Measurements from ENCODE around the gene RHPN2.
"Not testable (repeated sequence)": the region's sequence is repeated elsewhere in the genome, so short reads cannot be mapped to it uniquely, and the experiment has no call there.

Gene RHPN2

DNA sequence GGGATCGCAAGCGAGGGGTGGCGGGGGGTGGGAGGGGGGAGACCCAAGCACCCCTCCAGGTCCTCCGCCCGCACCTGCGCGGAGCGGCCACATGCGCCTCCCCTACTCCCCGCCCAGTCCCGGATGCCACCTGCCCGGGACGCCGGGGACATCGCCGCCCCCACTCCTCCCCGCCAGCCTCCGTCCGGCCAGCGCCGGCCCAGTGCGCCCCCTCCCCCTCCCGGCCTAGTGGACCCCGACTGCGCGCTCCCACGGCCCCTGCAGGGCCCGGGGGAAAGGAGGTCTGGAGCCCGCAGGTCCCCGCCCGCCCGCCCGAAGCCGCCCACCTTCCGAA is 263 bp downstream of the RHPN2 start:
- no peak for DNase-seq (ENCODE audit: low read depth)

DNA sequence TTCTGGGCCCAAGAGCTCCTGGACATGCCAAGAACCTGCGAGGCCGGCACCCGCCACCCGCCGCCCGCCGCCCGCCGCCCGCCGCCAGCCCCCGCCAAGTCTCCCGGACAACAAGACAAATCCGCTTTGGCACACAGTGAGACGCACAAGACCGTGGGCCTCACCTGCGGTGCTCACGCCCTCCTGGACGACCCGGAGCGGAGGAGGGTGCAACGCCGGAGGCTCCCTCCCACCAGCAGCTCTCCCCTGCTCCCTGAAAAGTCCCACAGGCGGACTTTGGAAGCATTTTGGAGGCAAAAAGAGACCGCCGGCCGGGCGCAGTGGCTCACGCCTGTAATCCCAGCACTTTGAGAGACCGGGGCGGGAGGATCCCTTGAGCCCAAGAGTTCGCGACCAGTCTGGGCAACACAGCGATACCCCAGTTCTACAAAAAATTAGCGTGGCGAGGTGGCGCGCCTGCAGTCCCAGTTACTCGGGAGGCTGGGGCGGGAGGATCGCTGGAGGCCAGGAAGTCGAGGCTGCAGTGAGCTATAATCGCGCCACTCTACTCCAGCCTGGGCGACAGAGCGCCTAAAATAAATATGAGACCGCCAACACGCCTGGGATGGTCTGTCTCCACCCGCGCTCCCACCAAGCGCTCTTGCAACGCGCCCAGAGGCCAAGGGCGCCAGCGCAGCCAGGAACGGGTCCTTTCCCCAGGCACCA is 783 bp downstream of the RHPN2 start:
- DNase-seq (ENCODE audit: low read depth), result no peak

DNA sequence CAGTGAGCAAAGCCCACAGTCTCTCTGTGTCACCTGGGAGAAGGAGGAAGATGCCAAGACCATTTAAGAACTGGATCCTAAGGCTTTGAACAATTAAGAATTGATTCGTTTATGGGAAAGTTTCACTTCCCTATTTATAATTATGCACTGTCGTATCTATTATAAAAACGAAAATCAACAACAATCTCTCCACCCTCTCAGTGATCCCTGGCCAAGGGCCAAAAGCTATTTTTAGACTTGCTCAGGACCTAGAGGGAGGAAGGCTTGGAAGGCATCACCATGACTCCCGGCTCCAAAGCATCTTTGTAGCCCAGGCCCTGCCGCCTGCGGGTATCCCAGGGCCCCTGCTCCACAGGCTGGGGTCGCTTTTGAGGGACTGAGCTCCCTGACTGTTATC is 1.3 kb downstream of the RHPN2 start:
- DNase-seq (ENCODE audit: low read depth), result no peak

DNA sequence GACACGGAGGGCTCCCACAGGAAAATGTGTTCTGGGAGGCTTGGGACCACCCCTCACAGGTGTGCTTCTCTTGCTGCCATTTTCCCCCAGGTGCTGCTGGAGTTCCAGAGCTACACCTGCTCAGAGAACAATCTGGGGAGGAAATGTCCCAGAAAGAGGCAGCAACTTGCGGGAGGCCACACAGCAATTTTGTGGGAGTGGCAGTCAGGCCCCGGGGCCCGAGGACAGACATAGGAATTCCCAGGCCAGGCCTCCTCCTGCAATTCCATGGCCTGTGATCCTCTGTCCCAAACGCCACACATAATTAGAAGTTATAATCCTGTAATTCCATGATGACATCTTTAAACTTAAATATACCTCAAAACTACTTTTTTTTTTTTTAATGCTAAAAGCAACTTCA is 1.8 kb downstream of the RHPN2 start:
- no peak for DNase-seq (ENCODE audit: low read depth)

DNA sequence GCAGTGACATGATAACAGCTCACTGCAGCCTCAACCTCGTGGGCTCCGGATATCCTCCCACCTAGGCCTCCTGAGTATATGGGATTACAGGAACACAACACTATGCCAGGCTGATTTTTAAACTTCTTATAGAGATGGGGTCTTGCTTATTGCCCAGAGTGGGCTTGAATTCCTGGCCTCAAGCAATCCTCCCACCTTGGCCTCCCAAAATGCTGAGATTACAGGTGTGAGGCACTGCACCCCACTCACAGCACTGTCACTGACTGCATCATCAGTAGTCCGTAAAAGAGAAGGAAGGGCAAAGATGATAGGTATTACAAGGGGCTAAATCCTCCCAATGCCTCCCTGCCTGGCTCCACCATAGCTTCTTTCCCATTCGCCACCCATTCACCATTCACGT is 4.1 kb downstream of the RHPN2 start:
- no peak for DNase-seq (ENCODE audit: low read depth)

DNA sequence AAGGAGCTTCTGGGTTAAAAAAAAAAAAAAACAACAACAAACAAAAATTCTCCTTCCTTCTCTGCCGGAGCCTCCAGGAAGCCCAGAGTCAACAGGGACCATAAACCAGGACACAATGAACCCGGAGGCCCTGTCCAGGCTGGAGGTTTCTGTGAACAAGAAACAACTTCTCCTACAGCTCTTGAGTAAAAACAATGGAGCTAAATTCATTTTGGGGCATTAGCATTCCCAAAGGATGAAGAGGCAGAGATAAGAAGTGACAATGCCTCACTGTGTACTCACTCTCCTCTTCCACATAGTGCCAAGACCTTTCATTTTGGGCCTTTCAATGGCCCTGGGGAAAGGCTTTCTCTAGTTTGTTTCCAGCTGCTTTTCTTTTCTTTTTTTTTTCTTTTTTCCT is 9.0 kb downstream of the RHPN2 start:
- no peak for DNase-seq (ENCODE audit: low read depth)

DNA sequence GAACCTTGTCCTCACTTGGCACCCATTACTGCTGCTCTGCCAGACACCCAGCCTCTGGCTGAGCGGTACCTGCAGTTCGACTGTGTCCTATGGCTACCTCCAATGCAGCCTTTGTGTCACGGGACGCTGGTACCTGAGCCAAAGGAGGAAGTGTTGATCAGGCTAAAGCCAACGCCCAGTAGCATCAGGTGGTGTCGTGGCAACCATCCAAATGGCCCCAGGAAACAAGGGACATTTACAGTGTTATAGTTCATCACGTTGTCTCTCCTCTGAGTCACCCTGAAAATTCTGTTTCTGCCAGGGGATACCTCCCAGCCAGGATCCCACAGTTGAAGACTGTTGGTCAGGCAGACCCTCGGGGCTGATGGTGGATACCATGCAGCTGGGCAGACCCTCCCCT is 10.1 kb downstream of the RHPN2 start:
- DNase-seq (ENCODE audit: low read depth), result no peak

DNA sequence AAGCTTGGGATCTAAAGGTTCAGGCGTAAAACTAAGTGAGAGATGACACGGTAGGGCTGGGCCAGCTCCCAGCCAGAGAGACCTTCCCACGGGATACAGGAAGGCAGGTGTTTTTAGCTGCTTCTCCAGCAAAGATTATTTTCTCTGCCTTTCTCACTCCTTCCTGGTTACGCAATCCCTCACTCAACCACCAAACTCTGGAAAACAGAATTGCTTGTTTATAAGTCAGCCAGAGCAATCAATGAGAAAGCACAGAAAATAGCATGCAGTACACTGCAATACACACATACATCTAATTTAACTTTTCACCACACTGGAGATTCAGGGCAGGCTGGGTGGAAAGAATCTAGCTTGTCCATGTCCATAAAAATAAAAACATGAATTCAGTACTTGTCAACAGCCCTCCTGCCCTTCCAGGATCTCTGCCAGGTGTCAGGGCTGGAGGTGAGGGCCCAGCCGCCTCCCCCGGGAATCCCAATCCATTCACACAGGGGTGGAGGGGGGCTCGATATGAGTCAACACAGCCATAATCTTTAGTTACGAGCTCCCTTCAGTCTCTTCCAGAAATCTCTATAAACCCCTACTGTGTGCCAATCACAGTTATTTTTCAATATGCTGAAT is 12.2 kb downstream of the RHPN2 start:
- no peak for DNase-seq (ENCODE audit: low read depth)

DNA sequence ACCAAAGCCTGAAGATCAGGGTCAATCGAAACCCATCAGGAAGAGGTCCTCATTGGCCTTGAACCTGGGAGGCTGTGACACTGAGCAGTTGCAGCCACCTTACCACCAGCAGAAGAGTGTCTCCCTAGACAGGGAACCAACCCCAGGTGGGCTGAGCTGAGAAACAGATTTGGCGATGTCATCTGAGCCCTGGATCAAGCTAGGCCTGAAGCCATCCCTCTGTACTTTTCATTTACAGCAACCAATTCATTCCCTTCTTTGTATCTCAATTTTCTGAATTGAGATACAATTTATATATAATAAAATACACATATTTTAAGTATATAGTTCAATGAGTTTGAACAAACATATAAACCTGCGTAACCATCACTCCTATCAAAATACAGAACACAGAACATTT is 14.6 kb downstream of the RHPN2 start:
- DNase-seq (ENCODE audit: low read depth), result no peak

DNA sequence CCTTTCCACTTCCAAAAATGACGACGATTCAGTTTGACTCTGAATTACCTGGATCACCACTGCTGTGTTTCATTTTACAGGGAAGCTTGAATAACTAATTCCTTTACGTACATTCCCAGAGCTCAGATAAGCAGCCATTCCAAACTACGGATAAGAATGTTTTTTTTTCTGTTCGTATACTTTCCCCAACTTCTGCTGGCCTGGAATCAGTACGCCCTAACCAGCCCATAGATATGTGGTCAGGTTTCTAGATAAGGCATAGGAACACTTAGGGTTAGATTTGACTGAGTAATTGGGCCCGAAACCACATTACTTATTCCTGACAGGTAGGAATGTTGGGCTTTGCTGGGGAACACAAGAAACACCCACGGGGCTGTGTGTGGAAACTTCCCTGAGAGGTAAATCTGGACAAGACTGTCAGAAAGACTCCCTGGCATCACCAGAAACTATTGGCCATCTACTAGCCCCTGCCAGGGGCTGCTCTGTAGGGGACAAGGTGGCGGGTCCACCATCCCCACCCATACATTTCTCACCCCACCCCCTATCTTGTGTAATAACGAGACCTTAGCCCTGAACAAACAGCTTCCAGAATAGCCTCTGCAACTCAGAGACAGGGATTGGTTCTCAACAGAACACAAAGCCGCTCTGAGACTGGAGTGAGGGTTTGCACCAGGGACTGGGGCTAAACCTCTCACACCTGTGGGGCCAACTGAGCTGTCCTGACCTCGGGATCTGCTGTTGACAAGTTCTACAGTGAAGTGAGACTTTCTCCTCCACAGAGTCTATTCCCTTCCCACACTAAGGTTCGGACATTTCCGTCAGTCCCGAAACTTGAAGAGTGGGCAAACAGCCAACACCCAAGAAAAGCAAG is 15.6 kb downstream of the RHPN2 start:
- no peak for DNase-seq (ENCODE audit: low read depth)

DNA sequence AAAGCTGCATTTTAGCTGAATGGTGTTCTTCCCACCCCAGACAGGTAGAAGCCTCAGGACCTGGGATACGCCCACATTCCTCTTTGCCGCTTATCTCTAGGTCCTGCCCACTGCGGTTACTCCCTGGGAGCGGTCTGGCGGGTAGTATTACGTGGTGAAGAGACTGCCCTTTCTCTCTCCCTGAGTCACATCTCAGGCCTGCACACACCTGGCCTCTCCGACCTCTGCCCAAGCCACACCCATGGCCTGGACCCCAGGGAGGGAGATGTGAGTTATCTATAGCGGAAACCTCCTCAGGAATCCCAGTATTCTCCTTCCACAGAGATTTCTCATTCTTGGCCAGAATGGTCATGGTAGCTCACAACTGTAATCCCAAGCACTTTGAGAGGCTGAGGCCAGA is 17.3 kb downstream of the RHPN2 start:
- no peak for DNase-seq (ENCODE audit: low read depth)

DNA sequence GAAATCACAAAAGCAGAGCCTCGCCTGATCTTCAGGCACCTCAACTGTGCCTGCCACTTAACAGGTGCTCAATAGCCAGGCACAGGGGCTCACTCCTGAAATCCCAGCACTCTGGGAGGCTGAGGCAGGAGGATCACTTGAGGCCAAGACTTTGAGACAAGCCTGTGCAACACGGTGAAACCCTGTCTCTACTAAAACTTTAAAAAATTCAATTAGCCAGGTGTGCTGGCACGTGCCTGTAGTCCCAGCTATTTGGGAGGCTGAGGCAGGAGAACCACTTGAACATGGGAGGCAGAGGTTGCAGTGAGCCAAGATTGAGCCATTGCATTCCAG is 22.9 kb downstream of the RHPN2 start:
- not testable (repeated sequence) for DNase-seq (ENCODE audit: low read depth)

DNA sequence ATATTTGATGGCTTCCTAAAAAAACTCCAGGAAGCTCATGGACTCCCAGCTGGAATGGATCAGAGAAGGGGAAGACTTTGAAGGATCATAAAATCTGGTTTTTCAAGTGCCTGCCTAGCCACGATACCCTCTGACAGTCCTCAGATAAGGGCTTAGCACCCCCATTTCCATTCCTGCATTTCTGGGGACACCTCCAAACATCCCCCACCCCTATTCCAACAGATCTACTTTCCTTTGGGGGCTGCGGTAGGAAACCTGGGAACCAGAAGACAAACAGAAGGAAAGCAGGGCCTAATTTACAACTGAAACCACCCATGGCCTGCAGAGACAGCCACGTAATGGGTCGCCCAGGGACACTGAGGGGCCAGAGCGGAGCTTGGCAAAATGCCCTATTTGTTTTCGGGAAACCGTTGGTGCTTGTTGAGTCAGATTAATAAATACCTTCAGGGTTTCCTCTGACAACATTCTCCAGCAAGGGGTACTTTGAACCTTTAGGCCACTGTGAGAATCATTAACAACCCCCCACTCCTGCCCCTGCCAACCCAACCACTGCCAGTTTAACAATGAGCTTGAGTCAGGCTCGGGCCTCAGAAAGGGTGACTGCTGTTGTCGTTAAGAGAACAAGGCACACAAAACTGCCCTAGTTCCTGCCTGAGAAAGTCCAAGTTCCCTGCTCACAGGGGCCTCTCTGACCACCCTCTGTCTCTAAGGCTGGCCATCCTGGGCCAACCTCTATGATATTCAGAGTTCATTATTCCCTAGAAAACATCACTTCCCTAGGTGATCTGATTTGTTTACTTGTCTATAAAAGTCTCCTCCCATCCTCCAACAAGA is 23.5 kb downstream of the RHPN2 start:
- DNase-seq (ENCODE audit: low read depth), result no peak

DNA sequence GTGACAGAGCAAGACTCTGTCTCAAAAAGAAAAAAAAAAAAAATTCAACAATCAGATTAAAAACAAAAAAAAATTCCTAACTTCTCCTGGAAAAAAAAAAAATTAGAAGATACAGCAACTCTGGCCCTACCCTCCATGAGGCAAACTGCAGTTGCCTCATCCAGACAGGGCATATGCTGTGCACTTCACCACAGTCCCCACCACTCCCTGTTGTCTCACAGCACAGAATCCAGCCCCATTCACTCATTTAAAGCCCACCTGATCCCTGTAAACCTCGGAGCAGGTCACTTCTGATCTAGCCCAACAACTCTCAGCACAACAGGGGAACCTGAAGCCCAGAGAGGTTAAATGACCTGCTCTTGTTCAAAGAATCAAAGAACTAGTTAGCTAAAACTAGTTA is 24.9 kb downstream of the RHPN2 start:
- DNase-seq (ENCODE audit: low read depth), result no peak

DNA sequence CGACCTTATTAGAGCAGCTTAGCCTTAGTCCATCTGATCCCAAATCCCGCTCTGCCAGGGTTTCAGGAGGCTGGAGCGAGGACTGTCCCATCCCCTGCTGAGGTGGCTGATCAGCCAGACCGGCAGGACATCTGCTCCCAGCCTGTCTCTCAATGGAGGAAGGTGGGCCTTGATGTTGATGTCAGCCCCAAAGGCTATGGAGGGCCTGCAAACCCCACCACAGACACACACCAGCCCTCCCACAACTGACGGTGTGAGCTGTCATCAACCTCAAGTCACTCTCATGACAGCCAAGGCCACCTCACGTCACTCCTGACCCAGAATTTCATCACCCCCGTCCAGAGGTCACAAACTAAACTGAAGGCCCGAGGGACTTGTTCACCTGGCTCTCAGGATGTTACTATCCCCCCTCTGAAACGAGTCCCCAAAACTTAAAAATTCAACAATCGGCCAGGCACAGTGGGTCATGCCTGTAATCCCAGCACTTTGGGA is 25.5 kb downstream of the RHPN2 start:
- DNase-seq (ENCODE audit: low read depth), result no peak

DNA sequence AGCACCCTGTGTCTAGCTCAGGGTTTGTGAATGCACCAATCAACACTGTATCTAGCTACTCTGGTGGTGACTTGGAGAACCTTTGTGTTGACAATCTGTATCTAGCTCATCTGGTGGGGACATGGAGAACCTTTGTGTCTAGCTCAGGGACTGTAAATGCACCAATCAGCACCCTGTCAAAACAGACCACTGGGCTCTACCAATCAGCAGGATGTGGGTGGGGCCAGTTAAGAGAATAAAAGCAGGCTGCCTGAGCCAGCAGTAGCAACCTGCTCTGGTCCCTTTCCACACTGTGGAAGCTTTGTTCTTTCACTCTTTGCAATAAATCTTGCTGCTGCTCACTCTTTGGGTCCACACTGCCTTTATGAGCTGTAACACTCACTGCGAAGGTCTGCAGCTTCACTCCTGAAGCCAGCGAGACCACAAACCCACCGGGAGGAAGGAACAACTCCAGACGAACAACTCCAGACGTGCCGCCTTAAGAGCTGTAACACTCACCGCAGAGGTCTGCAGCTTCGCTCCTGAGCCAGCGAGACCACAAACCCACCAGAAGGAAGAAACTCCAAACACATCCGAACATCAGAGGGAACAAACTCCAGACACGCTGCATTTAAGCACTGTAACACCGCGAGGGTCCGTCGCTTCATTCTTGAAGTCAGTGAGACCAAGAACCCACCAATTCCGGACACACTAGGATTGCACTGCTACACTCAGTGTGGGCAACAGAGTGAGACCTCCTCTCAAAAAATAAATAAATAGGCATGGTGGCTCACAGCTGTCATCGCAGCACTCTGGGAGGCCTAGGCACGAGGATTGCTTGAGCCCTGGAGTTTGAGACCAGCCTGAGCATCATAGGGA is 27.3 kb downstream of the RHPN2 start:
- not testable (repeated sequence) for DNase-seq (ENCODE audit: low read depth)

DNA sequence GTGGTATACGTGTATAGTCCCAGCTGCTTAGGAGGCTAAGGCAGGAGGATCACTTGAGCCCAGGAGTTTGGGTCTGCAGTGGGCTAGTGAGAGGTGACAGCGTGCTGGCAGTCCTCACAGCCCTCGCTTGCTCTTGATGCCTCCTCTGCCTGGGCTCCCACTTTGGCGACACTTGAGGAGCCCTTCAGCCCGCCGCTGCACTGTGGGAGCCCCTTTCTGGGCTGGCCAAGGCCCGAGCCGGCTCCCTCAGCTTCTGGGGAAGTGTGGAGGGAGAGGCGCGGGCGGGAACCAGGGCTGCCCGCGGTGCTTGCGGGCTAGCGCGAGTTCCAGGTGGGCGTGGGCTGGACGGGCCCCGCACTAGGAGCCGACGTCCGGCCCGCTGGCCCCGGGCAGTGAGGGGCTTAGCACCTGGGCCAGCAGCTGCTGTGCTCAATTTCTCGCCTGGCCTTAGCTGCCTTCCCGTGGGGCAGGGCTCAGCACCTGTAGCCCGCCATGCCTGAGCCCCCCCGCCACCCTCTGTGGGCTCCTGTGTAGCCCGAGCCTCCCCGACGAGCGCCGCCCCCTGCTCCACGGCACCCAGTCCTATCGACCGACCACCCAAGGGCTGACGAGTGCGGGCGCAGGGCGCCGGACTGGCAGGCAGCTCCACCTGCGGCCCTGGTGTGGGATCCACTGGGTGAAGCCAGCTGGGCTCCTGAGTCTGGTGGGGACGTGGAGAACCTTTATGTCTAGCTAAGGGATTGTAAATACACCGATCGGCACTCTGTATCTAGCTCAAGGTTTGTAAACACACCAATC is 28.1 kb downstream of the RHPN2 start:
- DNase-seq (ENCODE audit: low read depth), result not testable (repeated sequence)

DNA sequence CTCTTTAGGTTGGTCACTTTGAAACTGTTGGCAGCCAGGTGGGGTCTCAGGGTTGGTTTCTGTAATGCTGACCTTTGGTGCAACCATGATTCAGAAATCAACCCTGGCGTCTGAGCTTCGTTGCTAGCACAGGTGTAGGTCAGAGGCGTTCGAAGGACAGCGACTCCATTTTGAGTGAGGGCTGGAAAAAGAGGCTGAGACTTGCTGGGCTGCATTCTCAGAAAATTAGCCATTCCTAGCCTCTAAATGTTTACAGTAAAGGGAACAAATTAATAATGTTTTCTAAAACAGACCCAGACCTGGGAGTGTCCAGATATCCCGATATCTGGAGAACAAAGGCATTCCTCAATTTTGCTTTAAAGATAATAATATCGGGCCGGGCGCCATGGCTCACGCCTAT is 29.2 kb downstream of the RHPN2 start:
- no peak for DNase-seq (ENCODE audit: low read depth)

DNA sequence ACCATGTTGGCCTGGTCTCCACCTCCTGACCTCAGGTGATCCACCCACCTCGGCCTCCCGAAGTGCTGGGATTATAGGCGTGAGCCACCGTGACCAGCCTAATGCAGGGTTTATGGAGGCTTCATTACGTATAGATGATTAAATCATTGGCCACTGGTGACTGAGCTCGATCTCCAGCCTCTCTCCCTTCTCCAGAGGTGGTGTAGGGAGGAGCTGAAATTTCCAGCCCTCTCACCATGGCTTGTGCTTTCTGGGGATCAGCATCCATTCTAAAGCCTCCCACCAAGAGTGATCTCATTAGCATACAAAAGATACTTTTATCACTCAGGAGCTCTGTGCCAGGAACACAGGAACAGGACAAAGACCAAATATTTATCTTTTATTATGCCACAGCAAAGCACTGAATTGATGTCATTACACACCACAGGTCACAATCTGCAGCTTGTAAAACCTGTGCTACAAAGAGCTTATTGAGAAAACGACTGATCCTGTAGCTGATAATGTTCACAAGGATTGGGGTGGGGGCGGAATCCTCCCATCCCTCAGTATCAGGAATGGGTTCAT is 32.4 kb downstream of the RHPN2 start:
- no peak for DNase-seq (ENCODE audit: low read depth)

DNA sequence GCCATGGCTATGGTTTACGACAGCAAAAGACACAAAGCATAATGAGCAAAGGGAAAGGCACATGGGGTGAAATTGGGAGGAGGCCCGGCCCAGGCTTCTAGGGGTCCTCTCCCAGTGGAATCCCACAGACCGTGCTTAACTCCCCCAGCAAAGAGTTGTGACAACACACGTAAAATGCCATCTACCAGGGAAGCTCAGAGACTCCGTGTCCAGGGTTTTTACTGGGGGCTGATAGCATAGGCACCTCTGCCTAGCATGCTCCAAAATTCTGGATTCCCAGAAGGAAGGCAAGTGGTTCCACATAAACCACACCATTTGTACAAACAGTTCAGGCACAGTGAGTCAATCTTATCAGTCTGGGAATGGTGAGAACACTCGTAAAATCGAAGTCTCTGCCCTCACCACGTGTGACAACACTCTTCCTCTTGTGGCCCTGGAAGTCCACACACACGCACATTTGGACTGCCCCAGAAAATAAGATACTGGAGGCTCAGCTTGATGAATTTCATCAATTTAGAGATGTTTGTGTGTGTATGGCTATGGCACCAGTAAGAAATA is 34.9 kb downstream of the RHPN2 start:
- no peak for DNase-seq (ENCODE audit: low read depth)
